Stimulated activated CD4-positive, alpha-beta T cell treated with anti-CD3 and anti-CD28 coated beads, Interleukin-2, amount 100 ng/mL, for 24 hours (primary cell): ENCODE results near the gene ULBP2.
"Not testable (repeated sequence)": the region's sequence is repeated elsewhere in the genome, so short reads cannot be mapped to it uniquely, and the experiment has no call there.

Experiments used
- DNase-seq, 2 donors: peaks; one replicate each; pipeline ENCODE4 v3.0.0-alpha.2; 2020

The ULBP2 gene

GRCh38 chr6:149941583-149942460, at the start of gene ULBP2:
Gene ULBP2, plus strand, starts transcription at chr6:149942014. Its CDS starts 59 bp downstream, at chr6:149942073.
- DNase-seq: peak; percentile 85 to 86

DNA sequence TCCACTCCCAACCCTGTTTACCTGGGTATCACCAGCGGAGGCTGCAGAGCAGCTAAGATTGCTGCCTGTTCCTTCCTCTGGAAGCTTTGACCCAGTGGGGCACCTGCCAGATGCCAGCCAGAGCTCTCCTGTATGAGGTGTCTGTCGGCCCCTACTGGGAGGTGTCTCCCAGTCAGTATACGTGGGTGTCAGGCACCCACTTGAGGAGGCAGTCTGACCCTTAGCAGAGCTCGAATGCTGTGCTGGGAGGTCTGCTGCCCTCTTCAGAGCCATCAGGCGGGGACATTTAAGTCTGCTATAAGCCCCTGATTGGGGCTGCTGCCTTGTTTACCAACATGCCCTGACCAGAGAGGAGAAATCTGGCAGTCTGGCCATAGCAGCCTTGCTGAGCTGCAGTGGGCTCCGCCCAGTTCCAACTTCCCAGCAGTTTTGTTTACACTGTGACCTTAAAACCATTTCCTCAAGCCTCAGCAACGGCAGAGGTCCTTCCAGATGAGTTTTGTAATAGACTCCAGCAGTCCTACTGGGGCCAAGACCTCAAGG, 46.7 kb upstream of the ULBP2 start:
- no peak for DNase-seq

DNA sequence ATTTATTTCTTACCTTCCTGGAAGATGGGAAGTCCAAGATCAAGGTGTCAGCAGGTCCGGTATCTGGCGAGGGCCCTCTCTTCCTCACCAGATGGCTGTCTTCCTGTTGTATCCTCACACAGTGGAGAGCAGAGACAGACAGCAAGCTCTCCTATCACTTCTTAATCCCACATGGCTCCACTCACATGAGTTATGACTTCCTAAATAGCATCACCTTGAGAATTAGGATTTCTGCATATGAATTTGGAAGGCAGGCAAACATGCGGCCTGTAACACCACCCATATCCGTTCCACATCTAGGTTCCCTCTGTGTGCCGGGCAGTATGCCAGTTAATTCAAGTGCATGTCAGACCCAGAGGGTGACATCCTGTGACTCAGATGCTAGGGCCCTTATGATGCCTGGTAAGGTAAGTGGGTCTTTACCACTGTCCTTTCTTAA, 46.0 kb upstream of the ULBP2 start:
- peak; percentile 22 to 27 for DNase-seq

DNA sequence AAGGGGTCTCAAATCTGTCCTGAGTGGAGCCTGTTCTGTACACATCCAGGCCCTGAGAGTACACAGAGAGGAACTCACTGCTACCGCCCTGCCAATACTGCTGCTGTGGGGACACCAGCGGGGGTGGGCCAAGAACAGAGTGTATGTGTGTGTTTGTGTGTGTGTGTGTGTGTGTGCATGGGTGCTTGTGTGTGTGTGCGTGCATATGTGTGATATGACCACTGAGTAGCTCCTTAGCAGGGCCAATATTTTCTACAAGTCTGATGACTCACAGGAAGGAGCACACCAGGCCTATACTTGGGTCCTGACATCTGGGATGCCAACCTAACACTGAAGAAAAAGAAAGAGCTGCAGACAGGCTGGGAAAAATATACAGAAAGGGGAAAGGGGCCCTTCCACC, 45.3 kb upstream of the ULBP2 start:
- DNase-seq: no peak

DNA sequence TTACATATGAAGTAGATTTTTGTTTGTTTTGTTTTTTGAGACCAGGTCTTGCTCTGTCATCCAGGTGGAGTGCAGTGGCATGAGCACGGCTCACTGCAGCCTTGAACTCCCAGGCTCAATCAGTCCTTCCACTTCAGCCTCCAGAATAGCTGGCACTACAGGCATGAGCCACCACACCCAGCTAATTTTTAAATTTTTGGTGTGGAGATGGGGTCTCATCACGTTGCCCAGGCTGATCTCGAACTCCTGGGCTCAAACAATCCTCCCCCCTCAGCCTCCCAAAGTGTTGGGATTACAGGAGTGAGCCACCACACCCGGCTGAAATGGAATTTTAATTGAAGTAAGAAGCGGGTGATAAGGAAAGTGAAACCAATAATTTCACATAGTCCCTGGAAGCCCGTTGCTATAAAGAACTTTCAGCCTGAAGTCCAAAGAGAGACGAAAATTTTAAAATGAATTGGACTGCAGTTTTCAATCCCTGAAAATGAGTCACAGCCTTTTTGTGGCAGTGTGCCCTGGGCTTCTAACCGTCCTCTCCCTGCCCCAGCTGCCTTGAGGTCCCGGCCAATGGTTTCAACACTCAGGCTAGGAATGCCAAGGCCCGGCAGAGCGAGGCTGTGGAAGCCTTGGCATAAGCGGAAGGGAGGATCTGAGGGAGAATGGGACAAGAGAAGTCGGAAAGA, 44.7 kb upstream of the ULBP2 start:
- no peak for DNase-seq

- DNase-seq: no peak
These were observed 43.7 kb upstream of the ULBP2 start, which contains the start of gene RAET1E for GRCh38 chr6:149897855-149898744. Gene RAET1E, minus strand, starts transcription at chr6:149898113. Its CDS starts 7,212 bp downstream, at chr6:149890901.

- no peak for DNase-seq
These were observed 42.8 kb upstream of the ULBP2 start for GRCh38 chr6:149898966-149899365.

GRCh38 chr6:149899486-149899885, 42.3 kb upstream of the ULBP2 start:
- DNase-seq: no peak

DNA sequence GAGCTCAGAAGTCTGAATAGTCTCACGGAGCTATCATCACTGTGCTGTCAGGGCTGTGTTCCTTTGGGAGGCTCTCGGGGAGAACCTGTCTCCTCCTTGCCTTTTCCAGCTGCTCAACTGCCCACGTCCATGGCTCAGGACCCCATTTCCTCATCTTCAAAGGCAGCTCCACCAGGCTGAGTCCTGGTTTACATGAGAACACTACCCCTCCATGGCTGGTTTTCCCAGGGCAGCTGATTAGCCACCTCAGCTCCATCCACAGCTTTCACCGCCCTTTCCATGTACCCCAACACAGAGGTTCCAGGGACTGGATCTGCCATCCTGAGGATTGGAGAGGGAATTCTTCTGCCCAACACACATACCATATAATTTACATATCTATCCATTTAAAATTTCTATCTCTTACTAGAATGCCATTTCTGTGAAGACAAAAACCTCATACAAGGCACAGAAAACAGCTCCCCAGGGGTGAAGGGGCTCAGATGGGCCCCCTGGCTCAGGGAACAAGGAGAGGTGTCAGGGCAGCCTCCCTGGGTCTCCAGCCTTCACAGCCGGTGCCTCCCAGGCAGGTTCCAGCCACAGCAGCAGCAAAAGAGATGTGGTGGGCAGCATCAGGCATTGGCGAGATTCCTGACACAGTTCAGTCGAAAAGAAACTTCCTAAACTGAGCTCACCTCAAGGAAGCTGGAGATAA, 41.7 kb upstream of the ULBP2 start:
- DNase-seq: no peak

DNA sequence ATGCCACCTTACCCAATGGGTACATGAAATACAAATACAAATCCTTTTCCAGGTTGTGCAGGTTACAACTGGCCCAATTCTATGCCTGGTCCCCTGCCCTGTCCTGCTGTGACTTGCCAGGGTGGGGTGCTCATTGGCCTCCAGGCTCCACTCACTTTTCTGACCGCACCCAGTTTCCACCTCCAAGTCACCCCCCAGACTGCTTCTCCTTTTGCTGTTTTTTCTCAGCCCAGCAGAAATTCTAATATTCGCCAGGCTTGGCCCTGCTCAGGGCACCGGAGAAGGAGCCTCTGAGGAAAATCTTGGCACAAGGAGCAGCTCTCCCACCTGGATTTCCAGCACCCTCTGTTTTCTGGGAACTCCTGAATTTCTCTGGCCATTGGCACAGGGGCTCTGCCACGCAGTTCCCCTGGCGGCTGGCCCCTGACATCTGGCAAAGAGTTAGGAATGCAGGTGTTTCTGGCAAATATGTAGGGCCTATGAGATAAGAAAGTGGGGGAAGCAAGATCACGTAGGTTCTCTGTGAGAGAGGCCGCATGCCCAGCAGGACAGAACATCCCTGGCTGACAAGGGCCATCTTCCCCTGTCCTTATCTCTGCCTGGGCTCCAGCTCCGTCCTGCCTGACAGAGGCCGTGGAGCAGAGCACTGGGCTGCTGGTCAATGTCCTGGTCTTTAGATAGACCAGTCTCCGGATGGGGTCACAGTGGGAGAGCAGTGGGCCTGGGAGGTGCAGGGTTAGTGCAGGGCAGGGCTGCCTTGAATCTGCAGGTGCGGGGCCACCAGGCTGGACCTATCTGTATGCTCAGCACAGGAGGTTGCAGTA, 41.0 kb upstream of the ULBP2 start:
- DNase-seq: no peak

DNA sequence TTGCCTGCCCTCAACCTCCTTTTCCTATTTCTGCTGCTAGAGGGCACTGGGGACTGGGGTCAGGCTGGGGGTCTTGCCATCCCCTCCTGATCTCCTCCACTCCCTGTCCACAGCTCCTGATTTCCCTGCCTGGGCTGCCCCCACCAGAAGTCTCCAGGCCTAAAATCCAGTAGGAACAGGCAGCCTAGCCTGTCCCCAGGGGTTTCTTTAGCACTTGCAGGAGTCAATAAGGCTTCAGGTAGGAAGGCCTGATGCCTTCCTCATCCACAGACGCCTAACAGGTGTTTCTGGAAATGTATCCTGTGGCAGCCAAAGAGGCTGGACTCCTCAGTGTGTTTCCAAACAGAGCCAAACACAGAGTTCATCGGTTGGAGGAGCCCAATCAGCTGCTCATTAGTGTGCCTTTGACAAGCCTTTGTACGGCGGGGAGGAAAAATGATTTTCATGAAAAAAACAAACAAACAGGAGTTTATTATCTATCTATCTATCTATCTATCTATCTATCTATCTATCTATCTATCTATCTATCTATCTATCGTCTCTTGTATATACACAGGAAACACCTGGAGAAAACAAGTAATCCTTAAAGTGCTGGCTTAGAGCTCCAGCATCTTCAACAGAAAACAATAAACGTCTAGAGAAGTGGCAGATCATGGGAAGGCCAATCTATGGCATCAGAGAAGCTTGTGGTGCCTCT, 40.2 kb upstream of the ULBP2 start:
- no peak for DNase-seq

DNA sequence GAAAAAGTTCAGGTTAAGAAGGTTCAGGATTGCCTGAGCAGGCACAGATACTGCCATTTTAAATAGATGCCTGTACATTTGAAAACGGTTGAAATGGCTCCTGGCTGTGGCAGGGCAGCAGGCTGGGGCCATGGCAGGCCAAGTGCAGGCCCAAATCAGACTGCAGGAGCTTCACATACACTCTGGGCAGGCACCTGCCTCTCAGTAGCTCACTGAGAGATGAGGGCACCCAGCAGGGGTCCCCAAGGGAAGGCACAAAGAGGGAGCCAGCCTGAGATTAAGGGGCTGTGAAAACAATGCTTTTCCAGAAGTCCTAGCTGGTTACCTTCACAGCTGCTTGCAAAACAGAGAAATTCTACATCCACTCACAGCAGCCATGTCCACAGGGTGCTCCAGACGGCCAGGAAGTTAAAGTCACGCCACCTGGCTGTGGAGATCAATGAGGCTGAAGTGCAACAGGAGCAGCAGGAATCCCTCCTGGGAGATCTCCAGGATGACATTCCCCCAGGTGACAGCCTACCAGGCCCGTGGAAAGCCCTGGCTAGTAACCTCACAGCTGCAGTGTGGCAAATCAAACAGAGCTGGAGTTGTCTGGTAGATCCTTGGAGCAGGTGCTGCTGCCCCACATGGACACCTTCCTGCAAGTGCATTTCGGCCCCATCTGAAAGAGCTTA, 37.7 kb upstream of the ULBP2 start:
- no peak for DNase-seq

DNA sequence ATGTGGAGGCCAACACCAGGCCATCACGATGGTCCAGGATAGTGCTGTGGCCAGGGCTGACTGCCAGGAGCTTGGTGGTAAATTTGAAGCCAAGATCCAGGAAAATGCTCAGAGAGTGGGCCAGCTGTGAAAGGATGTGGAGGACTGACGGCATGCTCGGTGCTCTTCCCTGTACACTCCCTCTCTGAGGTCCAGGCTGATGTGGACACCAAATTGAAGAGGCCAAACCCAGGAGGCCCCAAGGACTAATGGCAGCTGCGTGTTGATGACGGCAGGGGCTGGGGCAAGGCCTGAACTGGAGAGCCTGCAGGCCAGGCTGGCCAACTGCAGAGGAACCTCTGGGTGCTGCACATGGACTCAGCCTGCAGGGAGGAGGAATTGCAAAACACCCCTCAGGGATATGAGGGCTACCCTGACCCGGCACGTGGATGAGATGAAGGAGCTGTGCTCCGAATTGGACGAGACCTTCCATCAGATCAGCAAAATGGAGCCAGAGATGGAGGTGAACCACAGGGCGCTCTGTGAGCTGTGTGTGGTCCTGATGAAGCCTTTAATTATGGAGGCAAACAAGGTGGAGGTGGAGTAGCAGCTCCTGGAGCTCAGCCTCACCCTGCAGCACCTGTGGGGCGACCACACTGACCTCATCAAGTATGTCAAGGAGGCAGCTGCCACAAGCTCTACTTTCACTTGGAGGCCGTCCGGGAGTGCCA, 37.0 kb upstream of the ULBP2 start:
- no peak for DNase-seq

GRCh38 chr6:149905371-149905910, 36.4 kb upstream of the ULBP2 start:
- no peak for DNase-seq

DNA sequence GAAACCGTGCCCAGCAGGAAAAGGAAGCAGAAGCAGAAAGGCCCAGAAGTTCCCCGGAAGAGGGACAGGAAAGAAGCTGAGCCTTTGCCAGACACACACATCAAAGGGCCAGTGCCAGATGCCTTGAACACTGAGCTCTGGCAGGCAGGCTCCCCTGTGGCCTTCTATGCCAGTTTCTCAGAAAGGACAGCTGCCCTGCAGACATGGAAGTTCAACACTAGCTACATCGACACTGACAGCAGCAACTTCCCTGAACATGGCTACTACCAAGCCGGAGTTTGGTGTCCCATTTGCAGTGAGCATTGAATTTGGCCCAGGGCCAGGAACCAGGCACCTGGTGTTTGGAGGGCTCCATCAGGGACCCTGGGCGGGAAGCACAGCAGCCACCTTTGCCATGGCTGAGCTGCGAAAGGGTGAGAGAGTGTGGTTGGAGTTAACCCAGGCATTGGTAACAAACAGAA, 35.9 kb upstream of the ULBP2 start:
- DNase-seq: no peak

DNA sequence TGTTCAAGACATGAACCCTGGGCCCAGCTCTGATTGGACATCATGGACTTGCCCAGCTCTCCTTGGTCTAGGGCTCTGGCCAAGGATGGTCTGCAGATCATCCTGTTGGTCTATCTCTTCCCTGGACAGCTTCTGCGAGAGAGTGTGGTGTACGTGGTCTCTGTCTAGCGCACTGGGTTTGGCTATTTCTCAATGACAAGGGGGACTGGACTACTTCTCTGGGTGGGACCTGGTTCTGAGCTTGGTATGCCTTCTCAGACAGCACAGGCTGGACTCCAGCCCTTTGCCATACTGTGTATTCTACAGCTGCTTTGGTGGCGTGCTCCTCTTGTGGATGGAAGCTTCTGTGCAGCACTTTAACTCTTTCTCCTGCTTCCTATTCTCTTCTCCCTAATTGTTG, 35.4 kb upstream of the ULBP2 start:
- no peak for DNase-seq

DNA sequence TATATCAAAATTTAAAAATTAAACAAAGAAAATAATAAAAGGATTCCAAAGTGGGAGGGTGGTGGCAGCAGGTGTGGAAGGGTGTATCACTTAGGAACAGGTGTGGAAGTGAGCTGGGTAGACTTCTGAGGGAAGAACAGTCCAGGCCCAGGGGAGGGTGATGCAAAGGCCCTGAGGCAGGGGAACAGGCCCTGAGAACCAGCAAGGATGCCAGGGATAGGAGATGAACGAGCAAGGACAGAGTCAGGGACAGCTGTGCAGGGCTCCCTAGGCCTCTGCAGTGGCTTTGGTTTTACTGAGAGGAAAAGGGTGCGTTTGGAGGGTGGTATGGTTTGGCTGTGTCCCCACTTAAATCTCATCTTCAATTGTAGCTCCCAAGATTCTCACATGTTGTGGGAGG, 34.5 kb upstream of the ULBP2 start:
- no peak for DNase-seq

DNA sequence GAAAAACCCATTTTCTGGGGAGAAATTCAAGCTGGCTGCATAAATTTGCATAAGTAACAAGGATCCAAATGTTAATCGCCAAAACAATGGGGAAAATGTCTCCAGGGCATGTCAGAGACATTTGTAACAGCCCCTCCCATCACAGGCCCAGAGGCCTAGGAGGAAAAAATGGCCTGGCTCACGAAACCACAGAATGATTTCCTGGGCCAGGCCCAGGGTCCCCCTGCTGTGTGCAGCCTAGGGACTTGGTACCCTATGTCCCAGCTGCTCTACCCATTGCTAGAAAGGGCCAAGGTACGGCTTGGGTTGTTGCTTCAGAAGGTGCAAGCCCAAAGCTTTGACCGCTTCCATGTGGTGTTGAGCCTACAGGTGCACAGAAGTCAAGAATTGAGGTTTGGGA, 33.3 kb upstream of the ULBP2 start:
- not testable (repeated sequence) for DNase-seq
